ENCODE measurements around the gene PFKP.
A peak's percentile ranks its signal among the peaks of the same experiment; 100 is the strongest.

Gene PFKP

GRCh38 chr10:3037182-3037581 is 30.2 kb upstream of the PFKP start:
- TF ChIP-seq CTCF (IDR thresholded peaks at IDR 0.05; ENCODE audit: low read depth, low read length), result no peak
- no peak overlapping the region for H3K4me3 ChIP-seq (ENCODE audit: low read depth, low read length)

GRCh38 chr10:3040069-3040468 is 27.3 kb upstream of the PFKP start:
- no peak overlapping the region for H3K4me3 ChIP-seq (ENCODE audit: low read depth, low read length)
- TF ChIP-seq CTCF (IDR thresholded peaks at IDR 0.05; ENCODE audit: low read depth, low read length), result no peak

GRCh38 chr10:3042589-3042988 is 24.8 kb upstream of the PFKP start:
- no peak overlapping the region for H3K4me3 ChIP-seq (ENCODE audit: low read depth, low read length)

GRCh38 chr10:3043512-3044368 is 23.6 kb upstream of the PFKP start:
- TF ChIP-seq CTCF (IDR thresholded peaks at IDR 0.05; ENCODE audit: low read depth, low read length), result peak; percentile 88
- no peak overlapping the region for H3K4me3 ChIP-seq (ENCODE audit: low read depth, low read length)

More at GRCh38 chr10:3042589-3042988, 24.8 kb upstream of the PFKP start:
- TF ChIP-seq CTCF (IDR thresholded peaks at IDR 0.05; ENCODE audit: low read depth, low read length), result no peak

- peak overlapping the region; percentile 36 for H3K4me3 ChIP-seq (ENCODE audit: low read depth, low read length)
Measured at GRCh38 chr10:3045471-3046209, 21.7 kb upstream of the PFKP start.

GRCh38 chr10:3046210-3046779 is 21.1 kb upstream of the PFKP start:
- no peak for TF ChIP-seq CTCF (IDR thresholded peaks at IDR 0.05; ENCODE audit: low read depth, low read length)
- H3K4me3 ChIP-seq (ENCODE audit: low read depth, low read length), result no peak overlapping the region

More at GRCh38 chr10:3045471-3046209, 21.7 kb upstream of the PFKP start:
- TF ChIP-seq CTCF (IDR thresholded peaks at IDR 0.05; ENCODE audit: low read depth, low read length), result peak; percentile 58

Data from WI38 (cell line).